Fibroblast of the aortic adventitia (primary cell): ENCODE data around the gene CELA1. TPM values are rescaled to one million over a fixed set of nuclear protein-coding genes. Genes with fewer than 3 reads are reported as not detected.

Source experiments
- DNase-seq: peaks from one replicate; pipeline ENCODE4 v3.0.0-alpha.2; 2010; ENCODE audit warnings: low read depth
- H3K4me3 ChIP-seq: 2 replicates; pipeline ENCODE4 v1.5.1; 2011; ENCODE audit warnings: low read depth, mild to moderate bottlenecking, control low read depth, low read length, moderate library complexity
- total RNA-seq: library from RNA; depleted of rRNA; stranded (reverse); fragments of >200 nt; gene quantifications from 2 replicates; pipeline ENCODE4 v1.2.3, GENCODE V29; 2012; ENCODE audit warnings: low replicate concordance
- TF ChIP-seq, protein P1 (sequence below): IDR thresholded peaks from 2 replicates; pipeline ENCODE4 v1.5.1; 2011; ENCODE audit warnings: mild to moderate bottlenecking, low read length, control low read depth, inconsistent platforms; ENCODE audit not compliant: insufficient read depth

The CELA1 gene
- total RNA-seq, 1 donor, result not detected

GRCh38 chr12:51324953-51325352 lies 21.5 kb downstream of the CELA1 start:
- H3K4me3 ChIP-seq, result no peak overlapping the region
- DNase-seq, result no peak
- TF ChIP-seq, protein P1, sequence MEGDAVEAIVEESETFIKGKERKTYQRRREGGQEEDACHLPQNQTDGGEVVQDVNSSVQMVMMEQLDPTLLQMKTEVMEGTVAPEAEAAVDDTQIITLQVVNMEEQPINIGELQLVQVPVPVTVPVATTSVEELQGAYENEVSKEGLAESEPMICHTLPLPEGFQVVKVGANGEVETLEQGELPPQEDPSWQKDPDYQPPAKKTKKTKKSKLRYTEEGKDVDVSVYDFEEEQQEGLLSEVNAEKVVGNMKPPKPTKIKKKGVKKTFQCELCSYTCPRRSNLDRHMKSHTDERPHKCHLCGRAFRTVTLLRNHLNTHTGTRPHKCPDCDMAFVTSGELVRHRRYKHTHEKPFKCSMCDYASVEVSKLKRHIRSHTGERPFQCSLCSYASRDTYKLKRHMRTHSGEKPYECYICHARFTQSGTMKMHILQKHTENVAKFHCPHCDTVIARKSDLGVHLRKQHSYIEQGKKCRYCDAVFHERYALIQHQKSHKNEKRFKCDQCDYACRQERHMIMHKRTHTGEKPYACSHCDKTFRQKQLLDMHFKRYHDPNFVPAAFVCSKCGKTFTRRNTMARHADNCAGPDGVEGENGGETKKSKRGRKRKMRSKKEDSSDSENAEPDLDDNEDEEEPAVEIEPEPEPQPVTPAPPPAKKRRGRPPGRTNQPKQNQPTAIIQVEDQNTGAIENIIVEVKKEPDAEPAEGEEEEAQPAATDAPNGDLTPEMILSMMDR, result no peak

DNA sequence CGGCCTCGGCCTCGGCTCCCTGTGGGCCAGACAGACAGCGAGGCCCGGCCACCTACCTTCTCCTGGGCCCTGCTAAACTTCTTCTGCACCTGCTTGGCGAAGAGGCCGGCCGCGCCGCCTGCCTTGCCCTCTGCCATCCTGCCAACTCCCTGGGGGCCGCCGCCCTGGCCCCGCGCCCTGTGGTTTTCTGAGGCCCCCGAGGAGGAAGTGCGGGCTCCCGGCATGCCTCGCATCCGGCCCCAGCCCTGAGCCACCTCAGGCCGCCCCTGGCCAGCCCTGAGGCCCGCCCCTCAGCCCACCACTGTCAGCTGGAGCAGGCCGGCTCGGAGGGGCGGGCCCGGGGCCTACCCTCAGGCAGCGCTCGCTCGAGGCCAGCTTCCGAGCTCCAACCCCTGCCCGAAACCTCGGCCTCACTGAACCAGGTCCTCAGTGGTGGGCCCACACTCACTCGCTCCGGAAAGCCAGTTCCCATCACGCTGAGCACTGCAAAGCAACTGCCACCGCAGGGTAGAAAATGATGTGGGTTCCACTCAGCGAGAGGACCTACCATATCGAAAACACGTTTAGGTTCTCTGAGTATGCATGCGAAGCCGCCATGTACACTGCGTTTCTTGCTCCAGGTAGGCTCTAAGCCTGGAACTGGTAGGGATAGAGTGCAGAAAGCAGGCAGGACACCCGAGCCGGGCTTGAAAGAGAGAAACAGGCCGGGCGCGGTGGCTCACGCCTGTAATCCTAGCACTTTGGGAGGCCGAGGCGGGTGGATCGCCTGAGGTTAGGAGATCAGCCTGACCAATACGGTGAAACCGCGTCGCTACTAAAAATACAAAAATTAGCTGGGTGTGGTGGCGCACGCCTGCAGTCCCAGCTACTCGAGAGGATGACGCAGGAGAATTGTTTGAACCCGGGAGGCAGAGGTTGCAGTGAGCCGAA lies 22.2 kb downstream of the CELA1 start, which contains the start of gene BIN2:
TSS of gene BIN2 (minus strand) at position 209 of the 930 bp plus-strand sequence. CDS start at position 137, 72 bp downstream.
- DNase-seq, result no peak
- TF ChIP-seq, protein P1, result no peak
- no peak within 1 kb of the TSS for H3K4me3 ChIP-seq

DNA sequence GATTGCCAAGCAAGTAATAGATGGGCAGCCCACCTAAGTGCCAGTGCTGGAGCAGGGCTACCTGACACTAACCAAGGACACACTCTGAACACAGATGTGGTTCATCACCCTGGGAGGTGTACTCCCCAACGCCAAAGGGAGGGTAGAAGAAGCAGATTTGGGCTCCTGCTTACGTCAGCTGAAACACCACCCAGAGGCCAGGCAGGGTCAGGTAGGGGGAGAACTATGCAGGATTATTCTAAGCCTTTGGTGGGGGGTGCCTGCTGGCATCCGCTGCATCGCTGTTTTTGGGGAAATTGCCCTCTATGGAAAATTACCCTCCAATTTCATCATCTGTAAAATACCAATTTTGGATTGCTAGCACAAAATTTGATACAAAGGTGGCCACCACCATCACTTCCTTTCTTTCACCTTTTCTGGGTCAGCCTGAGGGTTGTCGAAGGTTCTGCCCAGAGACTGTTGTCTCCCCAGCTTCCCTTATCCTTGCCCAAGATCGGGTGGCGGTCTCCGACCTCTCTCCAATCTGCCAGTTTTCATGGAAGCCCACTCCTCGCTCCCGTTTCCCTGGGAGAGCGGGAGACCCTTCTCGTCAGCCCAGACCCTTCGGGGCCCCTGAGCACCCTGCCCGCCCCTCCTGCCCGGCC lies 23.0 kb downstream of the CELA1 start:
- TF ChIP-seq, protein P1, result no peak
- DNase-seq, result no peak

DNA sequence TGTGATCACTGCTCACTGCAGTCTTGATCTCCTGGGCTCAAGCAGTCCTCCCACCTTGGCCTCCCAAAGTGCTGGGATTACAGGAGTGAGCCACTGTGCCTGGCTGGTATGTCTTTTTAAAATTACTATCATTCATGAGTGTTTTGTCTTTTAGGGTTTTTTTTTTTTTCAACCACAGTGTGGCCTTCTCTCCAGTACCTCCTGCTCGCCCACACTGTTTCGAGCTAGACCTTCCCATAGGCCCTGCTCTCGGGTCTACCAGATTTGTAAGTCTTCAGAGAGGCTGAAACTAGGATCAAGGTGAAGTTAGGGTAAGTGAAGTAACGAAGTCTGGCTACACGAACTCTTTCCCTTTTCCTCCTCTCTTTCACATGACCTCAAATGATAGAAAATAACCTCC lies 24.0 kb downstream of the CELA1 start:
- TF ChIP-seq, protein P1, result no peak
- H3K4me3 ChIP-seq, result no peak overlapping the region
- DNase-seq, result no peak

More for the DNA sequence above, 23.0 kb downstream of the CELA1 start:
- H3K4me3 ChIP-seq, result no peak overlapping the region

GRCh38 chr12:51321882-51322281 lies 24.6 kb downstream of the CELA1 start:
- TF ChIP-seq, protein P1, result no peak
- no peak overlapping the region for H3K4me3 ChIP-seq
- no peak for DNase-seq

- no peak overlapping the region for H3K4me3 ChIP-seq
- peak; percentile 66 for DNase-seq
- TF ChIP-seq, protein P1, result no peak
Measured at GRCh38 chr12:51320695-51321320, 25.7 kb downstream of the CELA1 start.
